Small intestine (tissue), 7 donors: ENCODE measurements around the gene PCBP3. TPM values are rescaled to one million over a fixed set of nuclear protein-coding genes. Genes with fewer than 3 reads are reported as not detected.

Source experiments
- DNase-seq, 2 donors: peaks; one replicate each; pipeline versions ENCODE4 v3.0.0 to v3.0.0-alpha.2; 2013
- FAIRE-seq: peaks from 2 replicates; lab custom pipeline; 2012; peaks lifted over from hg19 to GRCh38; lab: Jason Lieb, UNC
- H3K27ac ChIP-seq, 3 donors: one replicate each; pipeline ENCODE4 v1.5.1; 2013; ENCODE audit warnings: low read length in 2 of 3, mild to moderate bottlenecking in 2 of 3, control low read depth in 1 of 3, inconsistent platforms in 1 of 3, low read depth in 1 of 3, moderate library complexity in 1 of 3
- H3K27me3 ChIP-seq, 3 donors: one replicate each; pipeline ENCODE4 v1.6.1; 2013; ENCODE audit warnings: low read length in 3 of 3, inconsistent platforms in 1 of 3; ENCODE audit not compliant: control insufficient read depth in 3 of 3, insufficient read depth in 3 of 3
- H3K36me3 ChIP-seq, 3 donors: one replicate each; pipeline ENCODE4 v1.6.1; 2013; ENCODE audit warnings: low read length in 3 of 3, inconsistent platforms in 1 of 3, low read depth in 1 of 3, mild to moderate bottlenecking in 1 of 3, moderate library complexity in 1 of 3; ENCODE audit not compliant: control insufficient read depth in 3 of 3, insufficient read depth in 2 of 3
- H3K4me1 ChIP-seq, 3 donors: one replicate each; pipeline ENCODE4 v1.6.1; 2013; ENCODE audit warnings: low read length in 2 of 3, inconsistent platforms in 1 of 3, low read depth in 1 of 3, mild to moderate bottlenecking in 1 of 3, moderate library complexity in 1 of 3; ENCODE audit not compliant: control insufficient read depth in 3 of 3, insufficient read depth in 2 of 3
- H3K4me3 ChIP-seq, 3 donors: one replicate each; pipeline ENCODE4 v1.5.1; 2013; ENCODE audit warnings: low read length in 3 of 3, control low read depth in 1 of 3, inconsistent platforms in 1 of 3, low read depth in 1 of 3, mild to moderate bottlenecking in 1 of 3, moderate library complexity in 1 of 3
- H3K9me3 ChIP-seq, 2 donors: one replicate each; pipeline ENCODE4 v1.6.1; 2013; ENCODE audit warnings: low read depth in 1 of 2, low read length in 1 of 2; ENCODE audit not compliant: control insufficient read depth in 2 of 2, insufficient read depth in 1 of 2
- WGBS, 3 donors: extraction: QIAGEN DNeasy Blood & Tissue Kit; methylation state at CpG; one replicate each; pipeline ENCODE4 v1.1.7; 2013; 5-methylcytosine and 5-hydroxymethylcytosine counted together
- polyA plus RNA-seq, 4 donors: library from polyadenylated mRNA; stranded (reverse) in 3 of 4; unstranded in 1 of 4; fragments of 200-250 nt in 3 of 4; fragments of 120-200 nt in 1 of 4; gene quantifications; one replicate each; pipeline versions ENCODE4 v1.2.1 to v1.2.3, GENCODE V29; 2013
- donor health status: healthy with polysubstance abuse.
- donor health status: control.
- donor health status: control.
- donor health status: Bipolar disorder and iron deficiency.
- donor health status: healthy.

The PCBP3 gene
- polyA plus RNA-seq, 4 donors: 0.81 to 8.2 (median 1.0) TPM; not detected in 1

DNA sequence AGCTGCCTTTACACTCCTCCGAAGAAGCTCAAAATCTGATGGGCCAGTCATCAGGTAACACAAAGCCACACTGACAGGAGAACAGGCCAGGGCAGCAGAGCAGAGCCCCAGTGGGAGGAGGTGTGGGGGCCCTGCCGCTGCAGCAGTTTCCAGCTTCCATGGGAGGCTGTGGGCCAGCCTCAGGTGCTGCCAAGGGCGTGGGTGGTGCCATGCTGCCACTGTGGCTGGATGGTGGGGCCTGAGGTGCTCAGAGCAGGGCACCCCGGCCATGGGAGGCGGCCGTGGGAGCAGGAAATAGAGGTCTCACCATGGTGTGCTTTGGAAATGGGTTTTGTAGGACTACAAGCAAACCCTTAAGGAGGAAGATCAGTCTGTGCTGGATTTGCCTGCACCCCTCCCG, 287.3 kb downstream of the PCBP3 start:
- Histone ChIP-seq H3K27ac (no peak overlapping the region), H3K36me3 (no peaks in the 10 kb centered on the region), H3K4me3 (no peak overlapping the region), H3K27me3 (no peaks in the 10 kb centered on the region), H3K9me3 (peaks cover 0 to 12% of the 10 kb centered on the region in 2 donors), H3K4me1 (no peaks in the 10 kb centered on the region)
- 68 to 81% (median 72%) methylated on average over 7 of the region's 7 CpGs for WGBS, 3 donors
- FAIRE-seq (no peak), DNase-seq (no peak)

DNA sequence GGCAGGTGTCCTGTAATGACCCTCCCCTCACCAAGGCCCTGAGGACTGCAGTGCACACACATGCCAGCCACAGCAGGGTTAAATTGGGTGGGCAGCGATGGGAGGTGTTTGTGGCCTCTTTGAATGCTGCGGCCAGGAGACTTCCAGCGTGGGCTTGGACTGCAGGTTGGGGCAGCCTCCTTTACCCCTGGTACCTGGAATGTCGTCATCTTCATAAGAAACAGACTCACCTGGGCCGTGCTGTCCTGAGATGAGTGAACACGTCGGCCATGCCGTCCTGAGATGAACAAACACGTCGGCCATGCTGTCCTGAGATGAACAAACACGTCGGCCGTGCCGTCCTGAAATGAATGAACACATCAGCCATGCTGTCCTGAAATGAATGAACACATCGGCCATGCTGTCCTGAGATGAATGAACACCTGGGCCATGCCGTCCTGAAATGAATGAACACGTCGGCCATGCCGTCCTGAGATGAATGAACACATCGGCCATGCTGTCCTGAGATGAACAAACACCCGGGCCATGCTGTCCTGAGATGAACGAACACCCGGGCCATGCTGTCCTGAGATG, 288.0 kb downstream of the PCBP3 start:
- H3K4me1 ChIP-seq: no peaks in the 10 kb centered on the region
- H3K27ac ChIP-seq: no peak overlapping the region
- FAIRE-seq (no peak), DNase-seq (no peak)
- H3K4me3 ChIP-seq: no peak overlapping the region
- 68 to 87% (median 83%) methylated on average over 23 of the region's 23 CpGs for WGBS, 3 donors
- H3K27me3 ChIP-seq: no peaks in the 10 kb centered on the region
- H3K36me3 ChIP-seq: no peaks in the 10 kb centered on the region
- H3K9me3 ChIP-seq: peaks cover 0 to 19% of the 10 kb centered on the region in 2 donors

DNA sequence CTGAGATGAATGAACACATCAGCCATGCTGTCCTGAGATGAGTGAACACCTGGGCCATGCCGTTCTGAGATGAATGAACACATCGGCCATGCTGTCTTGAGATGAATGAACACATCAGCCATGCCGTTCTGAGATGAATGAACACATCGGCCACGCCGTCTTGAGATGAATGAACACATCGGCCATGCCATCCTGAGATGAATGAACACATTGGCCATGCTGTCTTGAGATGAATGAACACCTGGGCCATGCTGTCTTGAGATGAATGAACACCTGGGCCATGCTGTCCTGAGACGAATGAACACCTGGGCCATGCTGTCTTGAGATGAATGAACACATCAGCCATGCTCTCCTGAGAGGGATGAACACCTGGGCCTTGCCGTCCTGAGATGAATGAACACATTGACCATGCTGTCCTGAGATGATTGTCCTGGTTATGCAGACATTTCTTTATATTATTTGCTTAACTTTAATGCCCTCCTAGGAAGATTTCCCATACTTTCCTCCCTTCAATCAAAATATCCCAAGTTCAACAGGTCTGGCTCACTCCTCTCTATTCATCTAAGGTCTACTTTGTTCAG, 289.5 kb downstream of the PCBP3 start:
- DNase-seq: no peak
- Histone ChIP-seq H3K4me3 (no peak overlapping the region), H3K9me3 (peaks cover 0 to 22% of the 10 kb centered on the region in 2 donors), H3K4me1 (no peaks in the 10 kb centered on the region), H3K36me3 (no peaks in the 10 kb centered on the region), H3K27me3 (no peaks in the 10 kb centered on the region), H3K27ac (no peak overlapping the region)
- 49 to 69% (median 64%) methylated on average over 9 of the region's 9 CpGs for WGBS, 3 donors
- FAIRE-seq: no peak

DNA sequence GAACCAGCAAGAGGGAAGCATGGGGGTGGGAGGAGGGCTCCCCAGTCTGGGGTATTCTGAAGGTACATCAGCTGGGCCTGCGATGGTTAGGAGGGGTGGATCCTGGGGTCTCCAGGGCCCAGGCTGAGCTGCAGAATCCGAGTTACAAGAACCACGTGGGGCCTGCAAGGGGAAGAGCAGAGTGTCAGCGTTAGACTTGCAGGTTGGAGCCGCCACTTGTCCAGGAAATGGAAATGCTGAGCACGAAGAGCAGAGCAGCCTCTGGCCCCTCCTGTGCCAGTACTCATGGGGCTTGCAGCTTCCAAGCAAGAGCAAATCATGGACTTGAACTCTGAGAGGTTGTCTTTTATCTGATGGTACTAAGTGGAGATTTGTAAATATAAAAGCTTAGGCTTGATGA, 290.6 kb downstream of the PCBP3 start:
- no peak for FAIRE-seq
- WGBS, 3 donors: 55 to 64% (median 63%) methylated on average over 6 of the region's 6 CpGs
- DNase-seq: no peak
- Histone ChIP-seq H3K36me3 (no peaks in the 10 kb centered on the region), H3K27ac (no peak overlapping the region), H3K4me1 (no peaks in the 10 kb centered on the region), H3K27me3 (no peaks in the 10 kb centered on the region), H3K4me3 (no peak overlapping the region), H3K9me3 (peaks cover 0 to 22% of the 10 kb centered on the region in 2 donors)

DNA sequence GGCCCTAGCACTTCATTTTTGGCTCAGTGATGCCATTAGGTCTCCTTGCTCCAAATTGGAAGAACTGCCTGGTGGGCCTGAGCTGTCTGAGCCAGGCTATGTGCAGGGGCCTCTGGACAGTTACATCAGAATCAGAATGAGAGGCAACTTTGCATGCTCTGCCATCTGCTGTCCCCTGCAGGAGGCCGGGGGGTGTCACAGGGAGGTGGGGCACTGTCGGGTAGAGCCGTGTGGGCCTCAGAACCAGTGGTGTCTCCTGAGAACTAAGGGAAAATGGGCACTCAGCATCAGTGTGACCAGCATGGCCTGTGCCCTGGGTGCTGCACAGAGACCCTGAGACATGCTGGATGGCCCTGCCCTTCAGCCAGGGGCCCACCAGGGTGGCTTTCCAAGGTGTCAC, 291.0 kb downstream of the PCBP3 start:
- Histone ChIP-seq H3K36me3 (no peaks in the 10 kb centered on the region), H3K9me3 (peaks cover 0 to 22% of the 10 kb centered on the region in 2 donors), H3K27ac (no peak overlapping the region), H3K27me3 (no peaks in the 10 kb centered on the region), H3K4me1 (no peaks in the 10 kb centered on the region), H3K4me3 (no peak overlapping the region)
- WGBS, 3 donors: 61 to 82% (median 67%) methylated on average over 3 of the region's 3 CpGs
- FAIRE-seq: no peak
- no peak for DNase-seq

DNA sequence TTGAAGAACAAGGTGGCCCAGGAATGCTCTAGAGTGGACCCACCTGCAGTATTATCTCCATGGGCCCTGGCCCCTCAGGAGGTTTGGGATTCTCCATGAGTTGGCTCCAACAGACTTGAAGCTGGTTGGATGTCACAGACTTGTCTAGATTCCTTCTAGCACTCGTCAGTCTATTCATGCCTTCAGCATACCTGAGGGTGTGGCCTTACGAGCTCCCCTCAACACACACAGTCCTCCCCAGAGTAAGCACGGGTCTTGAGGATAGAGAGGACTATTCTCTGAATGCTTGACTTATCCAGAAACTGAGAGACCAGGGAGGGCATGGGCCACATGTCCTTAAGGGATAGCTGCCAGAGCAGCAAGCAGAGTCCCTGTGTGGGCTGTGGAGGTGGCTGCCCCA, 292.1 kb downstream of the PCBP3 start:
- H3K4me1 ChIP-seq: no peaks in the 10 kb centered on the region
- DNase-seq (peak in 1 of 2 donors; percentile 9), FAIRE-seq (no peak)
- no peaks in the 10 kb centered on the region for H3K27me3 ChIP-seq
- H3K36me3 ChIP-seq: no peaks in the 10 kb centered on the region
- peaks cover 0 to 22% of the 10 kb centered on the region in 2 donors for H3K9me3 ChIP-seq
- 56 to 78% (median 67%) methylated on average over 3 of the region's 3 CpGs for WGBS, 3 donors
- H3K27ac ChIP-seq: no peak overlapping the region
- no peak overlapping the region for H3K4me3 ChIP-seq

DNA sequence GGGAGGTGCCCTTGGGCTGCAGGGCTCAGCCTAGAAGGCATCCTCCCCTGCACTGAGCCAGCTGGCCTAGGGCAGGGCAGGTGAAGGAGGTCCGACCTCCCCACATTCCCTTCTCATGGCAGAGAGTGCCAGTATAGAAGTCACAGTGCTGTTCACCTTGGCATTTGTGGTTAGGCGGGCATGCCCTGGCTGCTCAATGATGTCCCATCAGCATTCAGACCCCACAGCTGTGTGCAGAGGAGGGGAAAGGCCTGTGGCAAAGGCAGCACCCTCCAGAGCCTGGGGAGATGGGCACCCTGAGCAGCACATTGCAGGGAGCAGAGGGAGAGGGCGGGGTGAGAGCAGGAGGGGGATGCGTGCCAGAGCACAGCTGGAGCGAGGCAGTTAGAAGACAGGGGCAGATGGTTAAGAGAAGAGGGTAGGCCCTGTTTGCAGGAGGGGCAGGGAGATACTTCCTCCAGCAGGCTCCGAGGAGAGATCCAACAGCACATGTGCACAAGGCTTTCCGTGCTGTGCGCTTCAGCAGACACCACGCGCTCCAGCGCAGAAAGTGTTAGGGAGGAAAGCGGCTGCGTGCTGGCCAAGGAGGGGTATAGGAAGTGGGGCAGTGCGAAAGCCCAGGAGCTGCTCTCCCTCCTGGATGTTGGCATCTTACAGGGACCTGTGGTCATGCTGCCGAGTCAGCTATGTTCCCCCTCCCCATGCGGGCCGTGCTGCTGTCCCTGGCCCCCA, 294.4 kb downstream of the PCBP3 start:
- no peaks in the 10 kb centered on the region for H3K4me1 ChIP-seq
- H3K27ac ChIP-seq: no peak overlapping the region
- DNase-seq (no peak), FAIRE-seq (no peak)
- no peaks in the 10 kb centered on the region for H3K27me3 ChIP-seq
- no peak overlapping the region for H3K4me3 ChIP-seq
- WGBS, 3 donors: 72 to 79% (median 76%) methylated on average over 16 to 17 of the region's 17 CpGs
- no peaks in the 10 kb centered on the region for H3K36me3 ChIP-seq
- H3K9me3 ChIP-seq: peaks cover 0 to 22% of the 10 kb centered on the region in 2 donors

DNA sequence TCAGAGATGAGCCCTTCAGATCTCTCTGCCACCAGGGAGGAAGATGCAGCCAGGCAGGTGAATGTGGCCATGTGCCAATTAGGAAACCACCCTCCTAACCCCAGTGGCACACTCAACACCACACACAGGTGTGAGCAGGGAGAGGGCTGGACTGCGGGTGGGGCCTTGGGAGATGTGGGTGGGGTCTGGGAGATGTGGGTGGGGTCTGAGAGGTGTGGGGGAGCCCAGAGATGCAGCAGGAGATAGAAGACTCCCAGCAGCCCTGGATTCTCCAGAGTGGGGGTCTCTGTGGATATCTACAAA, 294.9 kb downstream of the PCBP3 start:
- Histone ChIP-seq H3K9me3 (peaks cover 0 to 22% of the 10 kb centered on the region in 2 donors), H3K27ac (no peak overlapping the region), H3K4me3 (no peak overlapping the region), H3K4me1 (no peaks in the 10 kb centered on the region), H3K27me3 (no peaks in the 10 kb centered on the region), H3K36me3 (no peaks in the 10 kb centered on the region)
- no peak for DNase-seq
- WGBS, 3 donors: 60 to 89% (median 71%) methylated on average over 1 of the region's 1 CpG
- FAIRE-seq: no peak
